Neural cell (in vitro differentiated cells): ENCODE measurements around the gene TMCC1. TPM values are rescaled to one million over a fixed set of nuclear protein-coding genes. Genes with fewer than 3 reads are reported as not detected.

Experiments
- H2AFZ ChIP-seq: fragments of 200-600, 300-800 bp; sonication (generic), shearing (Covaris generic); 2 replicates; pipeline ENCODE4 v1.6.0; 2014; ENCODE audit warnings: low read depth, mild to moderate bottlenecking, antibody characterized with exemption, low read length, moderate library complexity
- H3F3A ChIP-seq: fragments of 200-600 bp; shearing (Covaris generic); 2 replicates; pipeline ENCODE4 v1.6.1; 2016; ENCODE audit warnings: mild to moderate bottlenecking, moderate library complexity, mixed read lengths, antibody characterized with exemption, low read length; ENCODE audit not compliant: insufficient read depth, poor library complexity, severe bottlenecking
- H3K27ac ChIP-seq: fragments of 200-600, 300-800 bp; sonication (generic), shearing (Covaris generic); 2 replicates; pipeline ENCODE4 v1.5.1; 2014; ENCODE audit warnings: mild to moderate bottlenecking, low read length, moderate library complexity
- H3K27me3 ChIP-seq: fragments of 300-800, 200-600 bp; sonication (generic), shearing (Covaris generic); 2 replicates; pipeline ENCODE4 v1.6.0; 2014; ENCODE audit warnings: mild to moderate bottlenecking, low read depth, low read length, moderate library complexity; ENCODE audit not compliant: insufficient read depth
- H3K36me3 ChIP-seq: fragments of 300-800, 200-600 bp; sonication (generic), shearing (Covaris generic); 2 replicates; pipeline ENCODE4 v1.5.1; 2014; ENCODE audit warnings: mild to moderate bottlenecking, antibody characterized with exemption, low read length, moderate library complexity; ENCODE audit not compliant: insufficient read depth
- H3K4me2 ChIP-seq: fragments of 300-800, 200-600 bp; sonication (generic), shearing (Covaris generic); 2 replicates; pipeline ENCODE4 v1.6.0; 2014; ENCODE audit warnings: mild to moderate bottlenecking, low read length
- H3K4me3 ChIP-seq: fragments of 300-800, 200-600 bp; sonication (generic), shearing (Covaris generic); 2 replicates; pipeline ENCODE4 v1.5.1; 2014; ENCODE audit warnings: mild to moderate bottlenecking, low read length, moderate library complexity
- H3K79me2 ChIP-seq: fragments of 200-600 bp; shearing (Covaris generic); replicated peaks from 2 replicates; pipeline ENCODE4 v1.6.0; 2014; ENCODE audit warnings: mild to moderate bottlenecking, low read length, moderate library complexity; ENCODE audit not compliant: insufficient read depth
- H3K9ac ChIP-seq: fragments of 300-800, 200-600 bp; sonication (generic), shearing (Covaris generic); 2 replicates; pipeline ENCODE4 v1.6.1; 2016; ENCODE audit warnings: mild to moderate bottlenecking, low read length, mixed read lengths
- H3K9me2 ChIP-seq: fragments of 200-600 bp; shearing (Covaris generic); 2 replicates; pipeline ENCODE4 v1.6.1; 2016; ENCODE audit warnings: mild to moderate bottlenecking, low read length, mixed read lengths; ENCODE audit not compliant: insufficient read depth
- H3K9me3 ChIP-seq: fragments of 200-600, 300-800 bp; sonication (generic), shearing (Covaris generic); 2 replicates; pipeline ENCODE4 v1.6.1; 2016; ENCODE audit warnings: mild to moderate bottlenecking, mixed run types, low read length, moderate library complexity, mixed read lengths
- H4K20me1 ChIP-seq: fragments of 200-600 bp; shearing (Covaris generic); 2 replicates; pipeline ENCODE4 v1.6.1; 2016; ENCODE audit warnings: mild to moderate bottlenecking, mixed run types; ENCODE audit not compliant: insufficient read depth
- EP300 ChIP-seq: fragments of 450-650 bp; conservative IDR thresholded peaks from 2 replicates; pipeline ENCODE4 v1.6.1; 2014; ENCODE audit warnings: antibody characterized with exemption, mild to moderate bottlenecking, moderate library complexity; ENCODE audit not compliant: poor library complexity, severe bottlenecking
- EZH2 ChIP-seq: fragments of 200-600, 300-800 bp; shearing (Covaris generic), sonication (generic); IDR thresholded peaks from 2 replicates; pipeline ENCODE4 v1.6.1; 2014; ENCODE audit warnings: antibody characterized with exemption, low read length, borderline replicate concordance, mild to moderate bottlenecking; ENCODE audit not compliant: insufficient read depth, poor library complexity, severe bottlenecking
- MXI1 ChIP-seq: fragments of 450-650 bp; conservative IDR thresholded peaks from 2 replicates; pipeline ENCODE4 v1.6.1; 2014; ENCODE audit warnings: antibody characterized with exemption, mild to moderate bottlenecking; ENCODE audit not compliant: poor library complexity, severe bottlenecking
- POLR2AphosphoS5 ChIP-seq: IDR thresholded peaks from 2 replicates; pipeline ENCODE4 v1.6.1; 2012
- RAD21 ChIP-seq: fragments of 450-650 bp; conservative IDR thresholded peaks from 2 replicates; pipeline ENCODE4 v1.6.1; 2014; ENCODE audit warnings: antibody characterized with exemption, mild to moderate bottlenecking, moderate library complexity
- SMC3 ChIP-seq: fragments of 450-650 bp; conservative IDR thresholded peaks from 2 replicates; pipeline ENCODE4 v1.6.1; 2014; ENCODE audit warnings: antibody characterized with exemption, mild to moderate bottlenecking, moderate library complexity; ENCODE audit not compliant: poor library complexity
- TAF1 ChIP-seq: IDR thresholded peaks from 2 replicates; pipeline ENCODE4 v1.6.1; 2012; ENCODE audit warnings: low read depth
- polyA plus RNA-seq: library from polyadenylated mRNA; depleted of rRNA; stranded (reverse); fragments of >200 nt; gene quantifications from 2 replicates; pipeline ENCODE4 v1.2.3, GENCODE V29; 2014
- TF ChIP-seq, protein P1 (sequence below): IDR thresholded peaks from 2 replicates; pipeline ENCODE4 v1.6.1; 2012; ENCODE audit warnings: borderline replicate concordance
- TF ChIP-seq, protein P2 (sequence below): fragments of 450-650 bp; IDR thresholded peaks from 2 replicates; pipeline ENCODE4 v1.5.1; 2014; ENCODE audit warnings: antibody characterized with exemption, mild to moderate bottlenecking, moderate library complexity; ENCODE audit not compliant: poor library complexity, severe bottlenecking

TMCC1 gene
- polyA plus RNA-seq, 1 donor from 2014 or later: 25.0 TPM

DNA sequence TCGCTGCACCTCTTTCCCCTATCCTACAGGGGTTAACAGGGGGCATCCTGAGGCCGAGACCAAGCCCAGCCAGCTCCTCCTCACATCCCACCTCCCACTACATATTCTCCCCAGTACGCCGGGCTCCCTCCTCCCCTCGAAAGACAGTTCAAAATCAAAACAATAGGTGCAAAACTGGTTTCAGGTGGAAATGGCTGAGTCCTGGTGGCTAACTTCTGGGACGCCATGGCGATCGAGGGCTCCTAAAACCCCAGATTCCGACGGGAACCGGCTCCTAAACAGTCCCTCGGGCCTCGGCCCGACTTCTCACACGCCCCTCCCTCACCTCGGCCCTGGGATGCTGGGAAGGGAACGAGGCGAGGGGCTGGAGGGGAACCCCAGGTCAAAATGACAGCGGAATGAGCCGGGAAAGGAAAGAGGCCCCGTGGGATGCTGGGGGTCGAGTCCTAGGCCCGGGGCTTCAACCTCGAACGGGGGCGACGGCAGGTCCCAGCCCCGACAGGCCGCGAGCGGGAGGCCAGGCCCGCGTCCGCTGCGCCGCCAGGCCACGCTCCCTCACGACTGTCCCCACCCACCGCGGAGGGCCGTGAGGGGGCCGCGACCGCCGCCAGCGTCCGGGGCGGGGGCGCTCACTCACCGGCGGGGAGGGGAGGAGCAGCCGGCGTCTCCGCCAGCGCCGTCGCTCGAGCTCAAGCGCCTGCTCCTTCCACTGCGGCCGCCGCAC lies 492 bp downstream of the TMCC1 start:
- Histone ChIP-seq H3K27me3 (no peaks in the 10 kb centered on the region), H3K4me2 (peak overlapping the region; percentile 58), H3F3A (no peaks in the 10 kb centered on the region), H3K9me2 (no peaks in the 10 kb centered on the region), H3K79me2 (peaks cover 39% of the 10 kb centered on the region), H2AFZ (peak overlapping the region; percentile 93), H3K36me3 (no peaks in the 10 kb centered on the region), H3K27ac (peak overlapping the region; percentile 96), H3K4me3 (peak overlapping the region; percentile 93), H3K9ac (peak overlapping the region; percentile 99), H4K20me1 (peaks cover 8% of the 10 kb centered on the region), H3K9me3 (no peaks in the 10 kb centered on the region)
- TF ChIP-seq POLR2AphosphoS5: no peak
- TF ChIP-seq RAD21: no peak
- TF ChIP-seq MXI1: peak; percentile 20
- TF ChIP-seq EZH2: no peak
- TF ChIP-seq TAF1: peak; percentile 61
- TF ChIP-seq, protein P1, sequence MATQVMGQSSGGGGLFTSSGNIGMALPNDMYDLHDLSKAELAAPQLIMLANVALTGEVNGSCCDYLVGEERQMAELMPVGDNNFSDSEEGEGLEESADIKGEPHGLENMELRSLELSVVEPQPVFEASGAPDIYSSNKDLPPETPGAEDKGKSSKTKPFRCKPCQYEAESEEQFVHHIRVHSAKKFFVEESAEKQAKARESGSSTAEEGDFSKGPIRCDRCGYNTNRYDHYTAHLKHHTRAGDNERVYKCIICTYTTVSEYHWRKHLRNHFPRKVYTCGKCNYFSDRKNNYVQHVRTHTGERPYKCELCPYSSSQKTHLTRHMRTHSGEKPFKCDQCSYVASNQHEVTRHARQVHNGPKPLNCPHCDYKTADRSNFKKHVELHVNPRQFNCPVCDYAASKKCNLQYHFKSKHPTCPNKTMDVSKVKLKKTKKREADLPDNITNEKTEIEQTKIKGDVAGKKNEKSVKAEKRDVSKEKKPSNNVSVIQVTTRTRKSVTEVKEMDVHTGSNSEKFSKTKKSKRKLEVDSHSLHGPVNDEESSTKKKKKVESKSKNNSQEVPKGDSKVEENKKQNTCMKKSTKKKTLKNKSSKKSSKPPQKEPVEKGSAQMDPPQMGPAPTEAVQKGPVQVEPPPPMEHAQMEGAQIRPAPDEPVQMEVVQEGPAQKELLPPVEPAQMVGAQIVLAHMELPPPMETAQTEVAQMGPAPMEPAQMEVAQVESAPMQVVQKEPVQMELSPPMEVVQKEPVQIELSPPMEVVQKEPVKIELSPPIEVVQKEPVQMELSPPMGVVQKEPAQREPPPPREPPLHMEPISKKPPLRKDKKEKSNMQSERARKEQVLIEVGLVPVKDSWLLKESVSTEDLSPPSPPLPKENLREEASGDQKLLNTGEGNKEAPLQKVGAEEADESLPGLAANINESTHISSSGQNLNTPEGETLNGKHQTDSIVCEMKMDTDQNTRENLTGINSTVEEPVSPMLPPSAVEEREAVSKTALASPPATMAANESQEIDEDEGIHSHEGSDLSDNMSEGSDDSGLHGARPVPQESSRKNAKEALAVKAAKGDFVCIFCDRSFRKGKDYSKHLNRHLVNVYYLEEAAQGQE: no peak
- TF ChIP-seq EP300: no peak
- TF ChIP-seq SMC3: no peak
- TF ChIP-seq, protein P2, sequence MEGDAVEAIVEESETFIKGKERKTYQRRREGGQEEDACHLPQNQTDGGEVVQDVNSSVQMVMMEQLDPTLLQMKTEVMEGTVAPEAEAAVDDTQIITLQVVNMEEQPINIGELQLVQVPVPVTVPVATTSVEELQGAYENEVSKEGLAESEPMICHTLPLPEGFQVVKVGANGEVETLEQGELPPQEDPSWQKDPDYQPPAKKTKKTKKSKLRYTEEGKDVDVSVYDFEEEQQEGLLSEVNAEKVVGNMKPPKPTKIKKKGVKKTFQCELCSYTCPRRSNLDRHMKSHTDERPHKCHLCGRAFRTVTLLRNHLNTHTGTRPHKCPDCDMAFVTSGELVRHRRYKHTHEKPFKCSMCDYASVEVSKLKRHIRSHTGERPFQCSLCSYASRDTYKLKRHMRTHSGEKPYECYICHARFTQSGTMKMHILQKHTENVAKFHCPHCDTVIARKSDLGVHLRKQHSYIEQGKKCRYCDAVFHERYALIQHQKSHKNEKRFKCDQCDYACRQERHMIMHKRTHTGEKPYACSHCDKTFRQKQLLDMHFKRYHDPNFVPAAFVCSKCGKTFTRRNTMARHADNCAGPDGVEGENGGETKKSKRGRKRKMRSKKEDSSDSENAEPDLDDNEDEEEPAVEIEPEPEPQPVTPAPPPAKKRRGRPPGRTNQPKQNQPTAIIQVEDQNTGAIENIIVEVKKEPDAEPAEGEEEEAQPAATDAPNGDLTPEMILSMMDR: no peak

DNA sequence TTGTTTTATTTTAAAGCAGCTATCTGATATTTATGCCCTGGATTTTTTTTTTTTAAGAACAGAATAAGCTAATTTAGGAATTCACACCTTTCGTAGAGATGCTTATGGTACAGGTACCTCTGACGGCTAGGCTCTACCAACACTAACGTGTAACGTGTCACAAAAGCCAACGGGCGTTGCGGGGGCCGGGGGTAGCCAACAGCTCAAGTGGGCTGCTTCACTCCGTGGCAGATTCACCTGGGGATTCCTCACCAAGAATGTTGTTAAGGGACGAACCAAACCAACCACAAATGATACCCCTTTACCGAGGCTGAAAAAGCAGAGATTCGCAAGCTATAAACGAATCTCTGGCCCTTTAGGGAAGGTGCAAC lies 1.0 kb downstream of the TMCC1 start:
- H3K79me2 ChIP-seq: peaks cover 44% of the 10 kb centered on the region
- H2AFZ ChIP-seq: peak overlapping the region; percentile 93
- H3K27ac ChIP-seq: peak overlapping the region; percentile 96
- H3F3A ChIP-seq: no peaks in the 10 kb centered on the region
- H3K9me3 ChIP-seq: no peaks in the 10 kb centered on the region
- TF ChIP-seq POLR2AphosphoS5 (peak; percentile 20), RAD21 (no peak), SMC3 (peak; percentile 13)
- H3K27me3 ChIP-seq: no peaks in the 10 kb centered on the region
- peak overlapping the region; percentile 99 for H3K9ac ChIP-seq
- no peaks in the 10 kb centered on the region for H3K9me2 ChIP-seq
- H4K20me1 ChIP-seq: peaks cover 8% of the 10 kb centered on the region
- H3K36me3 ChIP-seq: no peaks in the 10 kb centered on the region
- H3K4me2 ChIP-seq: peak overlapping the region; percentile 94
- H3K4me3 ChIP-seq: peak overlapping the region; percentile 93
